ENCODE data around the gene SEMA4A.

DNA sequence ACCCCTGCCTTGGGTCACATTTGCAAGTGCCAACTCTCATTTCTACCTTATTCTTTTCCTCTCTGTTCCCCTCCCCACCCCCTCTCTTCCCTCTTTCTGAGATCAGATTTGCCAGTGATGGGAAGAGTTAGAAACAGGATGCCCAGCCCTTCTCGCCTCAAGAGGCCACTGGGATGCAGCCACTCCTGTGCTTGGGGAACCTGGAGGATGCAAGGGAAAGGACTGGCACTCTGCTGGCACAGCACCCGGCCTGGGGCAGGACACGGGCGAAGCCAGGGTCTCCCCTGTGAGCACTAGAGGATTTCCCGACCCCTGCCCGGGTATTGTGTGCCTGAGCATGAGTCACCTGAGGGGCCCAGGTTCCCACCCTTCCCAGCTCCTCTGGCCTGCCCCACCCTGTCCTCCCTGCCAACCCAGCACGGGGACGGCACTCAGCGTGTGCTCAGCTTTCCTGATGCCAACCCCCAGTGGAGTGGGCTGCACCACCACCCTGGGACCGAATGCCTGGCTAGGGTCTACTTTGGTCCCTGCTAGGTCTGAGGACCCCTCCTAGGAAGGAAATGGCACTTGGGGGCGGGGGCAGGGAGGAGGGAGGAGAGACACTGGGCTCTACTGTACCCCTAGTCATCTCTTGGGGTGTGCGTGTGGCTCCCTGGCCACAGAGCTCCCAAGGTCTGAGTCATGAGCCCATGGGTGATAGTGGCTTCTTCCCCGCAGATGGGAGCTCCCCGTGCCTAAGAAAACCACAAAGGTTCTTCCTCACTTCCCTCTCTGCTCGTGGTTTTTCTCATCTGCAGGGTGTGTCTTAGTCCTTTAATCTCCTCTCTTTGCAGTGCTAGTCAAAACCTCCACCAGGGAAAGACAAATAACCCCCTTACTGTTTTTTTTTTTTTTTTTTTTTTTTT is 26.5 kb upstream of the SEMA4A start:
- TF ChIP-seq POLR2A (IDR thresholded peaks at IDR 0.05; ENCODE audit: low read depth, low read length) (no peak; the same call in 1 of the 2 replicates), TAF1 (IDR thresholded peaks at IDR 0.05; ENCODE audit: borderline replicate concordance, low read depth, low read length) (no peak), POLR2AphosphoS5 (IDR thresholded peaks at IDR 0.05; ENCODE audit: low read depth, low read length) (peak; percentile 42)
